HG03159 (cell line): ENCODE measurements around the gene FAM149B1.
"Not testable (repeated sequence)": the region's sequence is repeated elsewhere in the genome, so short reads cannot be mapped to it uniquely, and the experiment has no call there.

Experiments
- ATAC-seq: cut with Tn5 transposase; IDR thresholded peaks from one replicate; pipeline ENCODE4 v1.9.1; 2021; ENCODE audit warnings: mild to moderate bottlenecking, moderate library complexity; ENCODE audit not compliant: unreplicated experiment

FAM149B1 gene

DNA sequence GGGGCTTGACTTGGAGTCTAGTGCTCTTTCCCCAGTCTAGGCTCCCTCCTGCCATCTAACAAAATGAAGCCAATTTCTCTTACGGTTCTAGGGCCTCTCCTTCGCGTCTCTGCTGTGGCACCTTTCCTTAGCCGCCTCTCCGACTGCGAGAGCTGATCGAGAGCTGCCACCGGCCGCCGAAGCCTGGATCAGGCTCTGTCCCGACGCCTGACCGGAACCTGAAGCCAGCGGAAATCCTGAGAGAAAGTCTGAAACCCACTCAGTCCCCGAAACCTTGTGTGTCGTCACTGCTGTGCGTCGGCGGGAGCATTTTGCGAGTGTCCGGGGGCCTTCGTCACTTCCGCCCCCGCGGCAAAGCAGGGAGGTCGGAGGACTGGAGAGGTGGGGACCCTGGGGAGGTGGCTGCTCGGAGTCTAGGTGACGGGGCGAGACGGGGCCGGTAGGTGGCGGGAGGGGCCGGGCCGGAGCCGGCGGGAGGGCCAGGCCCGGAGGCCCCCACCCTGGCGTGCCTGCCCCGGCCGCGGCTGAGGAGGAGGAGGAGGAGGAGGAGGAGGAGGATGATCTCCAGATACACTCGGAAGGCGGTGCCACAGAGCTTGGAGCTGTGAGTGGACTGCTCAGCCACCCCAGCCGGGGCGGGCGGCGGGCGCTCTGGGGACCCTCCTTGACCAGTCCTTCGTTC is at the start of gene FAM149B1, which contains the start of gene ECD:
Gene FAM149B1, plus strand, starts transcription at position 337 of the 682 bp plus-strand sequence. Its CDS starts 221 bp downstream, at position 558.
Gene ECD, minus strand, starts transcription at position 226 of the 682 bp plus-strand sequence. CDS start 4,071 bp downstream, outside the sequence.
- peak; percentile 93 for ATAC-seq

GRCh38 chr10:73119457-73119856 is 48.5 kb upstream of the FAM149B1 start:
- no peak for ATAC-seq

- no peak for ATAC-seq
Observed at GRCh38 chr10:73119952-73120351, 48.0 kb upstream of the FAM149B1 start.

GRCh38 chr10:73126343-73126742 is 41.6 kb upstream of the FAM149B1 start:
- no peak for ATAC-seq

GRCh38 chr10:73131301-73131700 is 36.6 kb upstream of the FAM149B1 start:
- no peak for ATAC-seq

DNA sequence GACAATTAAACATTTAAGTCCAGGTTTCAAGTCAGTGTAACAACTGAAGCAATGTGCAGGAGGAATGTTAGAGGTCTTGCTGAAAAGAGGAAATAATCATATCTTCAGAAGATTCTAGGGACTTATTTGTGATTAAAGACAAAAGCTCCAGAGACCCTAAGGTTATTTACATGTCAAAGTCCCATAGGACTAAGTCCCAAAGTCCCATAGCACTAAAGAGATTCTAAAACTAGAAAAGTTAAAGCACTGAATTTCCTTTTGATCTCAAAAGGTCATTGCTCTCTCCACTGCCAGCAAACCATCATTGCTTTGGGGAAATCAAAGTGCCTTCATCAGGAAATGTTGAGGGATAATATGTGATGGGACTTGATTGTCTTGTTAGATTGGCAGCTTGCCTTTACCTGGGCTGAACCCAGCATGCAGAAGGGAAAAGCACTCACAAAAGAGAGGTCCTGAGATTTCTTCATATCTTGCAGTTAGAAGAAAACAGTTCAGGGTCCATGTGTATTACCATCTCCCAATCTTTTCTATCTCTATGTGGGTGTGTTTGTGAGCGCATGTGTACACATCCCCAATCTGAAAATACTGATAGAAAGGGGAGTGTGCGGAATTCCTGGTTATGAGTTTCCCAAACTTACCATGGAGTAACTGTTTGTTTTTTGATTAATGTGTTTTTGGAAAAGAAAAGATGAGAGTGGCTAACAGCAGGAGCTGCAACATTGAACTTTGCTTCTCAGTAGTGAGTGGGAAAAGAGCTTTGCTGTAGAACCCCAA is 35.8 kb upstream of the FAM149B1 start:
- ATAC-seq = no peak

DNA sequence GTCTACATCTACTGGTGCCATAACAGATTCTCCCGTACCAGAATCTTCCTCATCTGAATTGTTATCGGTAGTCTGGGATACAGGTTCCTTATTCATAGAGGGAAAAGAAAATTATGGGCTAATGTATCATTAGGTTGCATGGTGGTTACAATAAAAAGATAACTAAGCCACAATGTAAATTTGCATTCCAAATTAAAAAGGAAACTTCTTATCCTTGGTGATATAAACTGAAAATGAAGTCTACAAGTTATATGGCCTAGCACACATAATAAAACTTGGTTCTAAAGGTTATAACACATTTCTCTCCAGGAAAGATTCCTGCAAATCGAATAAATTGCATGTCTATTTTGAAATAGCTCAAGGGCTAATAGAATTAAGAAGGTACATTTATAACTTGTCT is 33.2 kb upstream of the FAM149B1 start:
- ATAC-seq = no peak

DNA sequence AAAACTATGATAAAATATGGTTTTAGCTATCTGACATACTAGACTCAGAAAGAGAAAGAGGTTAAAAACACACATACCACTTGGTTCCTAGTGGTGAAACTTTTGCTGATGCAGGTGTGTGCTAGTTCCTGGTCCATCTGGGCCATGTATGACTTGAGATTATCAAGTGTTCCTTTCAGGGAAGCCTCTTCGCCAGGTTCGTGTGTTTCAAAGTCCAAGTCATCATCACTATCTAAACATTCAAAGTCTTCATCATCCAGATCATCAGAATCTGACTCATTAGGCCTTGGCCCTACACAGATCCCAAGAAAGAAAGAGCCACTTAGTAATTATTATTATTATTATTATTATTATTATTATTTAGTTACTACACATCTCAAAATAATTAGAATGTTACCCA is 31.3 kb upstream of the FAM149B1 start:
- no peak for ATAC-seq

DNA sequence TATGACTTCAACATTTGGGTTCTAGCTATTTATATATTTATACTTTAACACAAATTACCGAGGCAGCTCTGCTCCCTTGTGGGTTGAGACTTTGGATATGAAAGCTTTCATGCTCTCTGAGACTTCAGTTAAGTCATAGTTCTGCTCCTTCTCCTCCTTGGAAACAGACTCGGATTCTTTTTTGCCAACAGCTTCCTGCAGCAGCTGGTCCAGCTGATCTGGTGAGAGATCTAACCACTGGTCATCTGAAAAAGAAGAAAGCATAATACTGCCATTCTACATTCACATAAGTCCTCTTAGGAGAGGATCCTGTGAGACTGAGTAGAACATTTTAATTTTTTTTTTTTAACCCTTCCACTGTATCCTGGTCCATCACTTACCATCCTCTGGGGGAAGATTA is 28.7 kb upstream of the FAM149B1 start:
- no peak for ATAC-seq

- no peak for ATAC-seq
Observed at GRCh38 chr10:73141603-73142002, 26.3 kb upstream of the FAM149B1 start.

- ATAC-seq = not testable (repeated sequence)
Observed at GRCh38 chr10:73150633-73151413, 17.1 kb upstream of the FAM149B1 start.

DNA sequence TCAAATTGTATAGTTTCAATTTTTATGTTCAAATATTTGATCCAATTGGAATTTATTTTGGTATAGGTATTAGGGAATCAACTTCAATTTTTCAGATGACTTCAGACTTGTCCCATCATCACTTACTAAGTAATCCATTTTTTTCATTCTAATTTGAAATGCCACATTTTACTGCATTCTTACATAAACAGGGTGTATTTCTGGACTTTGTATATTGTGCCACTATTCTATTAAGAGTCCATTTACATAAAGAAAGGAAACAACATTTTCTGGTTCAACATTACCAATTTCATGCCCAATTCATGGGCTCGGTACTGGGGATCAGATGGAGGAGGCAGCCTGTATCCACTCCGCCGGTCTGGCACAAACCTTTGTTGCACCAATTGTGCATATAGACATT is 15.9 kb upstream of the FAM149B1 start:
- no peak for ATAC-seq

DNA sequence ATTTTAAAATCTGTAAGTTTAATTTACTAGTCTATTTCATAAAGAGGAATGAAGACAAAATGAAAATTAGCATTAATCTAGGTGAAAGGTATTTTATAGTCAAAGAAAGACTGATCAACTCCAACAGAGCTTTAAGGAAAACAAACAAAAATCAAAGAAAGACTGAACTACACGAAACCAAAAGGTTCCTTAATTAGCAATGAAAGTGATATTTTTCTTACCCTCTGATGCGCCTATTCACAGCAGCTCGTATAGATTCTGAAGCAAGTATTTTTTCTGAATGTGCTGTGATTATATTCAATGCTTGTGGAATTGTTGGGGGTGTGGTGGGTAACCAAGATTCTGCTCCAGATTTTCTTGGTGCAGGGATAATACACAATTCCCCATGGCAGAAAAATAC is 11.9 kb upstream of the FAM149B1 start:
- ATAC-seq = no peak

GRCh38 chr10:73159038-73159648 is 8.8 kb upstream of the FAM149B1 start:
- ATAC-seq = no peak

DNA sequence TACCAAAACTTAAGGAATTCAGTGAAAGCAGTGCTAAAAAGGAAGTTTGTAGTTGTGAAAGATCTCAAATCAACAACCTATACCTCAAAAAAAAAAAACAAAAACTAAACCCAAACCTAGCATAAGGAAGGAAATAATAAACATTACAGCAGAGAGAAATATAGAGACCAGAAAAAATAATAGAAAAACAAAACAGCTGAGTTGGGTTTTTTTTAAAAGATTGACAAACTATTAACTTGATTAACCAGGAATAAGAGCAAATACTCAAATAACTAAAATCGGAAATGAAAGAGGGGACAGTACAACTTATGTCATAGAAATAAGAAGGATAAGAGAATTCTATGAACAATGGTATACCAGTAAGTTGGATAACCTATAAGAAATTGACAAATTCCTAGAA is 6.8 kb upstream of the FAM149B1 start:
- no peak for ATAC-seq

GRCh38 chr10:73161662-73162061 is 6.3 kb upstream of the FAM149B1 start:
- no peak for ATAC-seq

- ATAC-seq = no peak
Observed at GRCh38 chr10:73163096-73163495, 4.8 kb upstream of the FAM149B1 start.

GRCh38 chr10:73166972-73167371 is 947 bp upstream of the FAM149B1 start:
- ATAC-seq = no peak

DNA sequence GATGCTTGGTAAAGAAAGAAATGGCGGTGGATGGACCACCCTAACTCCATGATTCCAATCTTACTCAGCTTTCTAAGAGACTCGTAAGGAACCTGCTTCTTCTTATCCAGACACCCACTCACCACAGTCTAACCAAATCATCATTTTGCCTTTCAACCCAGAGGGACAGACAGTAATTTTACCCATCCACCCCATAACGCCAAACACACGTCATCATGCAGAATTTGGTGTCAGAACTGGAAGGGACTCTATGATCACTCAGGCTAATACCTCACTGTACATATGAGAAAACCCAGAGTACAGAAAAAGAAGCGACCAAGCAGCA is 499 bp upstream of the FAM149B1 start:
- ATAC-seq = peak; percentile 7

- peak; percentile 23 for ATAC-seq
Observed at GRCh38 chr10:73168465-73168803, 515 bp downstream of the FAM149B1 start.

DNA sequence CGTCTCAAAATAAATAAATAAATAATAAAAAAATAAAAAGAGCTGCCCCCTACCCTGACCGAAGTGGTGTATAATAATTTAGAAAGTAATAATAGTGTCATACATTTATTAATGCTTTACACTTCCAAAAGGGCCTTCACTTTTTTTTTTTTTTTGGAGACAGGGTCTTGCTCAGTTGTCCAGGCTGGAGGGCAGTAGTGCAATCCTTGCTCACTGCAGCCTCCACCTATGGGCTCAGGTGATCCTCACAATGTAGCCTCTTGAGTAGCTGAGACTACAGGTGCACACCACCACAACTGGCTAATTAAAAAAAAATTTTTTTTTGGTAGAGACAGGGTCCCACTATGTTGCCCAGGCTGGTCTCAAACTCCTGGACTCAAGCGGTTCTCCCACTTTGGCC is 1.4 kb downstream of the FAM149B1 start:
- no peak for ATAC-seq
